ENCODE results near the gene HCCS. TPM values are rescaled to one million over a fixed set of nuclear protein-coding genes. Genes with fewer than 3 reads are reported as not detected.

The HCCS gene
- total and polyA plus RNA-seq, 2 of the 13 experiments (the other 11 are each of a cell fraction or from before 2014, with no cell fraction given), result 15.4 to 16.7 TPM

GRCh38 chrX:11111037-11111851 lies at the start of gene HCCS (continued):
- TF ChIP-seq YEATS2 (CRISPR knock-in tag; IDR thresholded peaks at IDR 0.05; ENCODE audit: borderline replicate concordance), result peak; percentile 62; the same call in 1 of the 2 replicates
- peak; percentile 46; the same call in 1 of the 2 replicates for TF ChIP-seq TFDP1 (CRISPR knock-in tag; IDR thresholded peaks at IDR 0.05; ENCODE audit: borderline replicate concordance)
- TF ChIP-seq PHF20 (CRISPR knock-in tag; IDR thresholded peaks at IDR 0.05), result peak; percentile 67
- 0 out of 2 replicates have a peak, but pooled peaks have one; percentile 28 for TF ChIP-seq ELF3 (CRISPR knock-in tag; IDR thresholded peaks at IDR 0.05)
- peak; percentile 52; the same call in 1 of the 2 replicates for TF ChIP-seq ZFY (CRISPR knock-in tag; IDR thresholded peaks at IDR 0.05)
- peak; percentile 71; the same call in 1 of the 2 replicates for TF ChIP-seq GATAD1 (CRISPR knock-in tag; IDR thresholded peaks at IDR 0.05)
- TF ChIP-seq ZNF841 (CRISPR knock-in tag; IDR thresholded peaks at IDR 0.05; ENCODE audit: borderline replicate concordance), result no peak
- TF ChIP-seq ZNF547 (CRISPR knock-in tag; IDR thresholded peaks at IDR 0.05), result no peak
- TF ChIP-seq RBFOX2 (IDR thresholded peaks at IDR 0.05; ENCODE audit: low read depth, low read length), result peak; percentile 82
- peak; percentile 64 for TF ChIP-seq NFYB (CRISPR knock-in tag; IDR thresholded peaks at IDR 0.05)
- TF ChIP-seq ZBTB40 (IDR thresholded peaks at IDR 0.05), result 0 out of 2 replicates have a peak, but pooled peaks have one; percentile 20
- TF ChIP-seq ZBTB40 (CRISPR knock-in tag; IDR thresholded peaks at IDR 0.05), result no peak
- TF ChIP-seq POLR2G (IDR thresholded peaks at IDR 0.05; ENCODE audit: low read depth, low read length), result peak; percentile 78
- TF ChIP-seq ELF1 (CRISPR knock-in tag; IDR thresholded peaks at IDR 0.05), result peak; percentile 35
- peak; percentile 81 for TF ChIP-seq GABPA (IDR thresholded peaks at IDR 0.05; ENCODE audit: low read depth, low read length)
- TF ChIP-seq GABPA (CRISPR knock-in tag; IDR thresholded peaks at IDR 0.05; ENCODE audit: low read depth), result peak; percentile 93
- no peak for TF ChIP-seq ZNF569 (CRISPR knock-in tag; IDR thresholded peaks at IDR 0.05; ENCODE audit: borderline replicate concordance)
- TF ChIP-seq ATF1 (CRISPR knock-in tag; IDR thresholded peaks at IDR 0.05), result peak; percentile 75
- TF ChIP-seq CREB1 (IDR thresholded peaks at IDR 0.05), result peak; percentile 42; the same call in 1 of the 2 replicates
- peak; percentile 56; the same call in 1 of the 2 replicates for TF ChIP-seq CREB1 (CRISPR knock-in tag; IDR thresholded peaks at IDR 0.05)
- peak; percentile 57; the same call in 1 of the 2 replicates for TF ChIP-seq NFYC (CRISPR knock-in tag; IDR thresholded peaks at IDR 0.05)
- peak; percentile 83 for TF ChIP-seq PHF8 (CRISPR knock-in tag; IDR thresholded peaks at IDR 0.05)

Data from HepG2 (cell line).